HepG2 (cell line): ENCODE data around the gene SRP68. TPM values are rescaled to one million over a fixed set of nuclear protein-coding genes. Genes with fewer than 3 reads are reported as not detected.

ENCODE experiments used
- ATAC-seq: fragments of 200-7000 bp; cut with Tn5 transposase; 3 replicates; pipeline ENCODE4 v1.9.1; 2020; ENCODE audit warnings: mild to moderate bottlenecking, moderate library complexity
- BruUV-seq: library from RNA; stranded (reverse); fragments of 400-500 nt; replicated peaks from 2 replicates; lab custom pipeline; 2021; lab: Mats Ljungman, UMichigan
- CTCF ChIA-PET: fragments of 300-600 bp; formaldehyde crosslinking; extraction: SDS; loops from one replicate; lab custom pipeline; 2021; ENCODE audit warnings: low total read pairs, inconsistent platforms, low intra/inter-chr PET ratio; lab: Yijun Ruan, JAX
- POLR2A ChIA-PET: fragments of 350-600 bp; sonication (Branson Sonifier 250); formaldehyde crosslinking; loops from one replicate; lab custom pipeline; 2020; ENCODE audit warnings: antibody characterized with exemption, inconsistent platforms; lab: Yijun Ruan, JAX
- DNase-seq: peaks from one replicate; pipeline ENCODE4 v3.0.0-alpha.2; 2015; ENCODE audit warnings: low spot score
- FAIRE-seq: peaks from 3 replicates; lab custom pipeline; 2011; peaks lifted over from hg19 to GRCh38; lab: Jason Lieb, UNC
- H2AFZ ChIP-seq: one replicate; pipeline ENCODE4 v1.6.1; 2011; ENCODE audit warnings: low read length, inconsistent platforms
- H3K27ac ChIP-seq: fragments of 300-600 bp; 3 replicates; pipeline ENCODE4 v1.8.0; 2011; ENCODE audit warnings: mixed run types, mild to moderate bottlenecking, mixed read lengths, low read length, inconsistent platforms; ENCODE audit not compliant: insufficient read depth; ENCODE audit errors: extremely low read length
- H3K27me3 ChIP-seq, 2 experiments: fragments of 200-600 bp in 1 of 2; 2 replicates in 1 of 2; 3 replicates in 1 of 2; pipeline versions ENCODE4 v1.6.0 to v1.8.0; 2011; ENCODE audit warnings: low read length in 2 of 2, mild to moderate bottlenecking in 2 of 2, moderate library complexity in 2 of 2, inconsistent platforms in 1 of 2; ENCODE audit not compliant: insufficient read depth in 2 of 2, control insufficient read depth in 1 of 2
- H3K36me3 ChIP-seq, 2 experiments: fragments of 200-600 bp in 1 of 2; replicated peaks in 1 of 2; 2 replicates in 1 of 2; 3 replicates in 1 of 2; pipeline versions ENCODE4 v1.5.1 to v1.8.0; 2011; ENCODE audit warnings: low read length in 2 of 2, inconsistent platforms in 1 of 2; ENCODE audit not compliant: insufficient read depth in 2 of 2, control insufficient read depth in 1 of 2
- H3K4me1 ChIP-seq: 2 replicates; pipeline ENCODE4 v1.5.1; 2012; ENCODE audit warnings: low read length, inconsistent platforms; ENCODE audit not compliant: insufficient read depth
- H3K4me2 ChIP-seq: 2 replicates; pipeline ENCODE4 v1.6.0; 2011; ENCODE audit warnings: low read depth, low read length, inconsistent platforms
- H3K4me3 ChIP-seq, 3 experiments: fragments of 200-600 bp in 1 of 3; sonication (generic), shearing (Covaris generic) in 1 of 3; replicated peaks in 1 of 3; 2 replicates each; pipeline ENCODE4 v1.5.1; 2011 to 2016; ENCODE audit warnings: low read length in 3 of 3, inconsistent platforms in 2 of 3, low read depth in 2 of 3, mild to moderate bottlenecking in 2 of 3, control low read depth in 1 of 3, mixed read lengths in 1 of 3; ENCODE audit not compliant: insufficient read depth in 1 of 3
- H3K79me2 ChIP-seq: one replicate; pipeline ENCODE4 v1.6.1; 2011; ENCODE audit warnings: low read length, inconsistent platforms; ENCODE audit not compliant: insufficient read depth
- H3K9ac ChIP-seq: 2 replicates; pipeline ENCODE4 v1.6.0; 2011; ENCODE audit warnings: mild to moderate bottlenecking, low read depth, low read length, inconsistent platforms; ENCODE audit not compliant: insufficient read depth
- H3K9me3 ChIP-seq: 2 replicates; pipeline ENCODE4 v1.5.1; 2012; ENCODE audit warnings: mild to moderate bottlenecking, low read length
- H4K20me1 ChIP-seq: 2 replicates; pipeline ENCODE4 v1.6.0; 2011; ENCODE audit warnings: inconsistent platforms, mild to moderate bottlenecking, low read length, moderate library complexity; ENCODE audit not compliant: insufficient read depth
- FOXK1 ChIP-seq: sonication (generic); formaldehyde crosslinking; IDR thresholded peaks from 2 replicates; pipeline ENCODE4 v1.4.0; 2020; ENCODE audit warnings: low read depth, missing genetic modification reagents, borderline replicate concordance
- HNF1B ChIP-seq: sonication (generic); formaldehyde crosslinking; IDR thresholded peaks from 2 replicates; pipeline ENCODE4 v1.5.1; 2020; ENCODE audit warnings: mild to moderate bottlenecking, moderate library complexity, missing genetic modification reagents
- SYNCRIP ChIP-seq: fragments of 200-400 bp; formaldehyde crosslinking; IDR thresholded peaks from 2 replicates; pipeline ENCODE4 v1.6.1; 2018; ENCODE audit warnings: mild to moderate bottlenecking, low read depth, low read length; ENCODE audit not compliant: insufficient read depth
- ZFP91 ChIP-seq: sonication (generic); formaldehyde crosslinking; IDR thresholded peaks from 2 replicates; pipeline ENCODE4 v1.9.0; 2022; ENCODE audit warnings: missing genetic modification reagents, mild to moderate bottlenecking, borderline replicate concordance
- ZNF672 ChIP-seq: sonication (generic); formaldehyde crosslinking; IDR thresholded peaks from 2 replicates; pipeline ENCODE4 v1.8.1; 2022; ENCODE audit warnings: missing genetic modification reagents
- WGBS: methylation state at CpG from one replicate; pipeline ENCODE4 v1.1.6; 2017; ENCODE audit warnings: low lambda C conversion rate; 5-methylcytosine and 5-hydroxymethylcytosine counted together
- in situ Hi-C: cut with HindIII; loops from 2 replicates; pipeline ENCODE4 v1.10.0; 2017; ENCODE audit warnings: low pct_unique_long_range_greater_than_20kb; ENCODE audit not compliant: extremely low pct_ligation_motif_present
- intact Hi-C: fragments of 100-400 bp; cut with micrococcal nuclease; formaldehyde crosslinking; loops from one replicate; pipeline ENCODE4 v1.10.0; 2022; ENCODE audit not compliant: unreplicated experiment
- polyA plus RNA-seq, 8 experiments: library from polyadenylated mRNA; depleted of rRNA in 3 of 8; stranded (reverse) in 7 of 8; unstranded in 1 of 8; fragments of >200 nt; fragmentation: Illumina TruSeq in 4 of 8; extraction: Trizol in 4 of 8; gene quantifications; 2 replicates each; pipeline versions ENCODE4 v1.2.1 to v1.2.3, GENCODE V29; 2011 to 2016; ENCODE audit warnings: low read depth in 4 of 8, missing spikeins in 1 of 8, mixed read lengths in 1 of 8; ENCODE audit not compliant: insufficient read depth in 1 of 8
- total RNA-seq, 5 experiments: library from RNA; depleted of rRNA; stranded (reverse); fragments of >200 nt; fragmentation: Illumina TruSeq; extraction: Trizol; gene quantifications; 2 replicates each; pipeline ENCODE4 v1.2.3, GENCODE V29; 2016; ENCODE audit warnings: low read depth in 1 of 5

SRP68 gene
- total and polyA plus RNA-seq, 2 of the 13 experiments (the other 11 are each of a cell fraction or from before 2014, with no cell fraction given), result 39.8 to 74.3 TPM

GRCh38 chr17:76054112-76054476 lies 18.2 kb downstream of the SRP68 start:
- H3K27ac ChIP-seq, result no peak overlapping the region
- POLR2A ChIA-PET, result no interaction called here
- H3K79me2 ChIP-seq, result no peaks in the 10 kb centered on the region
- in situ Hi-C loops (no loop called here), intact Hi-C loops (no loop called here)
- H3K4me3 ChIP-seq, result no peak overlapping the region
- peaks cover 39 to 87% of the 10 kb centered on the region in 2 experiments for H3K36me3 ChIP-seq
- TF ChIP-seq FOXK1 (no peak), SYNCRIP (no peak), ZNF672 (CRISPR knock-in tag) (no peak), HNF1B (CRISPR knock-in tag) (no peak), ZFP91 (CRISPR knock-in tag) (no peak)
- TF ChIP-seq, all 625 proteins: peak for 0
- H3K9ac ChIP-seq, result no peak overlapping the region
- CTCF ChIA-PET, result no interaction called here
- BruUV-seq, result no TSS peak
- FAIRE-seq, result no peak
- H3K9me3 ChIP-seq, result no peaks in the 10 kb centered on the region
- H2AFZ ChIP-seq, result no peak overlapping the region
- no peaks in the 10 kb centered on the region for H3K4me1 ChIP-seq
- no peak for ATAC-seq
- H3K4me2 ChIP-seq, result no peak overlapping the region
- DNase-seq, result no peak
- 100% methylated on average over 4 of the region's 4 CpGs for WGBS
- H4K20me1 ChIP-seq, result no peaks in the 10 kb centered on the region; the same call in 1 of the 2 replicates
- no peaks in the 10 kb centered on the region for H3K27me3 ChIP-seq
